HG03439 (cell line): ENCODE data around the gene AP5Z1.
A peak's percentile ranks its signal among the peaks of the same experiment; 100 is the strongest.

Experiments
- ATAC-seq: cut with Tn5 transposase; IDR thresholded peaks from one replicate; pipeline ENCODE4 v1.9.1; 2021; ENCODE audit warnings: mild to moderate bottlenecking, moderate library complexity; ENCODE audit not compliant: unreplicated experiment

AP5Z1 gene

DNA sequence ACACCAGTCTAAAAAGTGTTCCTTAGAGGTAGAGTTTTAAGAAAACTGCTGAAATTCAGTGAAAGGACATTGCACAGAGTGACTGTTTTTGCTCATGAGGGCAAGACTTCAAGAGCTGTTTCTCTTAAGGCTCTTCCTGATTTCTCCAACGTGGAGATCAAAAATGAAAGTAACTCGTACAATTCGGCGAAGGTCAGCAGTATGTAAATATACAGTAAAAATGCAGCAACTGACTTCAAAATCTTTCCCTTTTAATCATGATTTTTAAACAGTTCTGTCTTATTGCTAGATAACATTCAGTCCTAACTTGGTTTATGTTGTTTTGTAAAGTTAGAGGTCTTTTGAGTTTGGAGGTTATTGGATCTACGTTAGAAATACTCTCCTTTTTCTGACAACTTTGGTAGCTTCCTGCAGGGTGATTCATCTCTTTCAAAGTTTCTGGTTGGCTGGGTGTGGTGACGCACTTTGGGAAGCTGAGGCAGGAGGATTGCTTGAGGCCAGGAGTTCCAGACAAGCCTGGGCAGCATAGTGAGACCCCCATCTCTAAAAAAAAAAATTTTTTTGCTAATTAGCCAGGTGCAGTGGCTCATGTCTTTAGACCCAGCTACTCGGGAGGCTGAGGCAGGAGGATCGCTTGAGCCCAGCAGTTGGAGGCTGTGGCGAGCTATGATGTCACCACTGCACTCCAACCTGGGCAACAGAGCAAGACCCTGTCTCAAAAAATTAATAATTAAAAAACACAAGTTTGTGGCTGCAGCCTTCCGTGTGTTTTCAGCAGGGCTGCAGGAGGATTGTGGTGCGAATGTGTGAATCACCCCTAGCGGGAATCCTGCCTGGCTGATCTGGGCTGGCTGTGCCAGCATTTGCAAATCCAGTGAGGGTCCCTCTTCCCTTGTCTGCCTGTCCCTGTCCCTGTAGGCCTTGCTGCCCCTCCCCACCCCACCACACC, 29.2 kb upstream of the AP5Z1 start:
- no peak for ATAC-seq

DNA sequence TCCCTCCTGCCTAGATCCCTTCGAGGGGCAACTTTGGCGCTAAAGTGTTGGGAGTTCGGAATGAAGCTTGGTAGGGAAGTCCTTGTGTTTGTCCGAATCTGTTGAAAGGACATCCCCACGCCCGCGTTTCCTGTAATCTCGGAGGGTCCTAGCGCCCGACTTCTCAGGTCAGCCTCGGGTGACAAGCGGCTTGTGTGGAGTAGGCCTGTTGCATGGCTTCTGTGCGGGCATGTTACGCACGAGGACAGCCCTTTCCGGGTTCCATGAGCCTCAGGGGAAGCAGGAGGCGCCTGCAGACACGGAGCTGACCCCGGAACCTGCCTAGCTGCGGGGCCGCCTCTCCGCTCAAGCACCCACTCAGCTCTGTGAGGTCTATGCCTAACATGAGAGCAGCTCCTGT, 28.4 kb upstream of the AP5Z1 start:
- ATAC-seq: no peak

DNA sequence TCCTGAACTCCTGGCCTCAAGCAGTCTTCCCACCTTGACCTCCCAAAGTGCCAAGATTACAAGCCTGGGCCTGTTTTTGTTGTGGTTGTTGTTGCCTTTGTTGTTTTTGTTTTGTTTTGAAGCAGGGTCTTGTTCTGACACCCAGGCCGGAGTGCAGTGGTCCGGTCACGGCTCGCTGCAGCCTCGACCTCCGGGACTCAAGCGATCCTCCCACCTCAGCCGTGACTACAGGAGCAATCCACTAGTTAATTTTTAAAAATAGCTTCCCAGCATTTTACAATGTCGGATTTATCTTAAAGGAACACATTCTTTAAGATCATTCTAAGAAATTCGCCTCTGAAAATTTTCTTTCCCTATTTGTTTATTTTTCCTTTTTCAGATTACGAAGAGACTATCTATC, 27.7 kb upstream of the AP5Z1 start:
- no peak for ATAC-seq

DNA sequence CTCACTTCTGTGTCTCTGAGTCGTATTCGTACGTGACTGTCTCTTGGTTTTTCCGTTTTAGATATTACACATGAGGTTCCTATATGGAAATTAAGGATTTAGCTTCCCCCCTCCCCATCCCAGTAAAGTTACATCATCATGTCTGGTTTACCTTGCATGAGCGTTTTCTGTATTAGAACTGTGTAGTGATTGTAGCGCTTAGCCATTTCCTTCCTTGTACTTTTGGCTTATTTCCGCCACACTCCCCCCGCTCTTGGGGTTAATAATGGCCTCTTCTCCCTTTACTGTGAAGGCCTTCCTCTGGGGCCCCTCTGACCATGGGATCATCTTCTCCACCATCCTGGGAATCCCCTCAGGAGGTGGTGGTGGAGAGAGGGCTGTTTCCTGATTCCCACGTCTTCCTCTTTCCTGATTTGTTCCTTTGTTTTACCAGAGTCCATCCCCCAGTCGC, 27.2 kb upstream of the AP5Z1 start:
- ATAC-seq: no peak

DNA sequence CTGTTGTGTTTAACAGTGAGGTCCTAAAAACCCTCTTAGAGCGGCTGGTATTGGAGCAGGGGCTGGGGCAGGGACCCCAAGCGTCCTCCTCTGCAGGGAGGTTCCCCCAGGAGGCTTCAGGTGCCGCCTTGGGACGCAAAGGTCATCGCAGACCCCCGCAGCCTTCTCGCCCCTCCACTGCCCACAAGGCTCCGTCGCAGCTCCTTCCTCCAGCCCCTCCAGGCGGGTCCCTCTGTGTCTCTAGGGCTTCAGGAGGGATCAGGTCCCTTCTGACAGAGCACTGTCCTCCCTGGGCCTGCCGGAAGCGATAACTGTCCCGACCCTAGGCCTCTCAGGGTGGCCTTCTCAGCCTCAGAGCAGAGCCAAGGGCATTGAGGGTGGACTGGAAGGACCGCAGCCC, 26.1 kb upstream of the AP5Z1 start:
- ATAC-seq: no peak

DNA sequence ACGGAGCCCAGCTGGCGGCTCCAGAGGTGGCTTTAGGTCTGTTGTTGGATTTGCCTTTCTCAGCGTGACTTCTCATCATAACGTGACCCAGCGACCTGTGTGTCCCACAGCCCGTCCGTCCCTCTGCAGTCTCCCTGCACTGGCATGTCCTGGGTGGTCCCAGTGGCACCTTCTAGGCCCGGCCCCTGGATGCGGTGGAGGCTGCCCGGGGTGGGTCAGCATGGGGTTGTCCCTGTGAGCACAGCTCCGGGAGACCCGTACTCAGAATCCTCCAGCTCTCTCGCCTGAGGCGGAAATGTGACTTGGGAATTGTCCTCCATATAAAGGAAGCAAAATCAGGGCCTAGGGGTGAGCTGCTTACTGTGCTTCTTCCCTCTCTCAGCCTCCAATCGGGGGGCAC, 25.6 kb upstream of the AP5Z1 start:
- ATAC-seq: no peak

DNA sequence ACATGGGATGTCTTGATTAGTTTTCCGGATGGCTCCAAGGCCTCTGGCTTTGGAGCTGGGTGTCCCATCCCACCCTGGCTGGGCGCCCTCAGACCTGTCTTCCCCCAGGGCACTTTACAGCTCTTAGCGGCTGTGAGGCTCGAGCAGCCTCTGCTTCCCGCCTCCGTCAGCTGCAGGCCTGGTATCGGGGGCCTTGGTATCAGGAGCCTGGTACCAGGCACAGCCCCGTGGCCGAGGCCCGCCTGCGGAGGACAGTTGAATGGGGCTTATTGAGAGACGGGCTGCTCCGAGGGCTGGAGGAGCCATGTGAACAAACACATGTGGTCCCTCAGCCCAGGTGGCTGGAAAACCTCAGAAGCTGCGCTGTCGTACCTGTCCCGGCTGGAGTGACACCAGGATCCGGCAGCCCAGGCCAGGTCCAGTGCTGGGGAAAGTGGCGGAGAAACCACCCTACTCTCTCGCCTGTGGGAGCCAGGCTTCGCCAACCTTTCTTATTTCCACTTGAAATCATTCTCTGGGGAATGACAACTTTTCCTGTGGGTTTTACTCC, 23.9 kb upstream of the AP5Z1 start:
- ATAC-seq: no peak

DNA sequence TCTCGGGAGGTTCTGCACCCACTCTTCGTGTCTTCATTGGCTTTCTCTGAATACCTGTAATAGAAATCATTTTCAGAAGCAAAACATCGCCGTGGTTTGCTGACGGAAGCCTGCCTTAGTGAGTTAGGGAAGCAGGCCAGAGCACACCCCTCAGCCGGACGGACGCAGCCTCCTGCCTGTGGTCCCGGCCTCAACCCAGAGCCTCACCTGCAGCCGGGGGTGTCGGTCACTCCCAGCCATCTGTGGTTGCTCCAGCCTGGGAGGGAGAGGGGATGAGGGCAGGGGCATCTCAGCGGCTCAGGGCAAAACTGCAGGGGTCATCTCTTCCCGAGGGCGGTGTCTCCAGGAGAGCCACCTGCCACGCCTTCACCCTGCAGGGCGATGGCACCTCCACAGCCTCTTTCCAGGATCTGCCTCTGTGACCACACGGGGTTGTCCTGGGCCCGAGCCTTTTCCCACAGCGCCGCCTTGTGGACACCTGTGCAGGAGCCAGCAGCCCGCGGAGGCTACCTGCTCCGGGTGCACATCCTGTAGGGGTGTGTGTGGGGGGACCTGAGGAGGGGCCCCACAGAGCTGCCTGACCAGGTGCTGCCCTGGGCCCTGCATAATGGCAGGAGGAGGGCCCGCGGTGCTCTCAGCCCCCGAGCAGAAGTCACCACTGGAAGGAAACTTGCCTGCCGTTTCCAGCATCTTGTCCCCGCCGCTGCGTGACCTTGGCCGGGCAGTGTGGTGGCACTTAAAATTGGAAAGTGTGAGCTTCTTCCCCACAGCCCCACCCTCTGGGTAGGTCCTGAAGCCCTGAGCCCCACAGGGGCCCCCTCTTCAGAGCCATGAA, 21.6 kb upstream of the AP5Z1 start:
- peak; percentile 73 for ATAC-seq

DNA sequence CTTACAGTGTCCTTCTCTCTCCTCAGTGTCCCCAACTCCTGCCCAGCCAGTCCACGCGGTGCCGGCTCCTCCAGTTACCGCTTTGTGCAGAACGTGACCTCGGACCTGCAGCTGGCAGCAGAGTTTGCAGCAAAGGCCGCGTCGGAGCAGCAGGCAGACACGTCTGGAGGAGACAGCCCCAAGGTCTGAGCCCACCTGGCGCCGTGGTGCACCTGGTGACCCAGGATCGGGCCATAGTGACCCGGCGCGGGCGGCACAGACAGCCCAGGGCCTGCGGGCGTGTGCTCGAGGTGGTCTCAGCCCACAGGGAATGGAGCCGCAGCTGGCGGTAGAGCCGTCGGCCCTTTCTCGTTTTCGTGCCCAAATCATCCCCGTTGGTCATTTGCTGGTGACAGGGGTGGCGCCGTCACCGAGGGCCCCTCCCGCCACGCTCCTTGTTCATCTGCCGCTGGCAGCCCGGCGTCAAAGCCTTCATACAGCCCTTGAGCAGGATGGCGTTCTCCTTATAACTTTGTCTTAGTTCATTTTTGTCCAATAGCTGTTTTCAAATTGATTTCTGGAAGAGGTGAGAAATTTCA, 20.9 kb upstream of the AP5Z1 start:
- no peak for ATAC-seq

DNA sequence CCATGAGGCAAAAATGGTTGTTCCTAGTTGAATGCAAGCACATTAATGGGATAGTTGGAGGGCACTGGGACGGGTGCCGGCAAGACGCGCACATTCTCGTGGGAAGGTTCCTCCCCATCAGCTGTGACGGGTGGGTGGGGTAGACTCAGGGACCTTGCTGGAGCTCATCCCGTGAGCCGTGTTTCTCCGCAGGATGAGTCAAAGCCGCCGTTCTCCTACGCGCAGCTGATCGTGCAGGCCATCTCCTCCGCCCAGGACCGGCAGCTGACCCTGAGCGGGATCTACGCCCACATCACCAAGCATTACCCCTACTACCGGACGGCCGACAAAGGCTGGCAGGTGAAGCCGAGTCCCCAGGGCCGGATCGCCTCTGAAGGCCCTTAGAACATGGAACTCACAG, 20.4 kb upstream of the AP5Z1 start:
- ATAC-seq: no peak

DNA sequence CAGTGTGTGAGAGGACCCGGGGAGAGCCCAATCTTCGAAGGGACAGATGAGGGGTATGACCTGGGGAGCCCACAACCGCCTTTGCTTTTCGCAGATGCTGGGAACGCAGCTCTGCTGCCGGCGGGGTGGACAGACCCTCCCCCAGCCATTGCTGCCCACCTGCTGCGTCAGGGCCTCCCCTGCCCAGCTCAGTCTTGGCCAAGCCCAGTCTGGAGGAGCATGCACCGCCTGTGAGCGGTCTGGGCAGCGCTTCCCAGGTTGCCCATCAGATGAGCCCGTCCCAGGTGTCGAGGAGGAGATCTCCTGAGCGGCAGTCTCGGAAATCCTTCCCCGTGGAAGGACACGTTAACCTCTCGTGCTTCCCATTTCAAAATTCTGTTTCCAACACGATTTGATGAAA, 17.3 kb upstream of the AP5Z1 start:
- no peak for ATAC-seq

DNA sequence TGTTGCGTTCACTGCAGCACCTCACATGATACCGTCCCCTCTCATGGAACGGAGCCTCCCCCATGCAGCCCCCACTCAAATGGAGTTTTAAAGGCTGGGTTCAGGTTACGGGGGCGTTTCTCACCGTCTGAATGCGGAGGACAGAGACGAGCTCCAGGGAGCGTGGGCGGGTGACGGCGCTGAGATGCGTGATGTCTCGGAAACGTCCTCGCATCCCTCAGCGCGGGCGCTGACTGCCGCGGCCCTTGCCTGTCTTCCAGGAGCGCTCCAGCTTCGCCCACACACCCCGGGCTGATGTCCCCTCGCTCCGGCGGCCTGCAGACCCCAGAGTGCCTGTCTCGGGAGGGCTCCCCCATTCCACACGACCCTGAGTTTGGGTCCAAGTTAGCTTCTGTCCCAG, 16.6 kb upstream of the AP5Z1 start:
- no peak for ATAC-seq

DNA sequence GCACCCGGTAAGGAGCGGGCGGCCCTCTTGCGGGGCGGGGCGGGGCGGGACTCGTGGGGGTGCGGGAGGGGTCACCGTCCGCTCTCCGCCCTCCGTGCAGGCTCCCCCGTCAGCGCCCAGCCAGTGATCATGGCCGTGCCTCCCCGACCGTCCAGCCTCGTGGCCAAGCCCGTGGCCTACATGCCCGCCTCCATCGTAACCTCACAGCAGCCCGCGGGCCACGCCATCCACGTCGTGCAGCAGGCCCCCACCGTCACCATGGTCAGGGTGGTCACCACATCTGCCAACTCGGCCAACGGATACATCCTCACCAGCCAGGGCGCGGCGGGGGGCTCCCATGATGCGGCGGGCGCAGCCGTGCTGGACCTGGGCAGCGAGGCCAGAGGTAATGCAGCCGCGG, 16.2 kb upstream of the AP5Z1 start:
- ATAC-seq: no peak

DNA sequence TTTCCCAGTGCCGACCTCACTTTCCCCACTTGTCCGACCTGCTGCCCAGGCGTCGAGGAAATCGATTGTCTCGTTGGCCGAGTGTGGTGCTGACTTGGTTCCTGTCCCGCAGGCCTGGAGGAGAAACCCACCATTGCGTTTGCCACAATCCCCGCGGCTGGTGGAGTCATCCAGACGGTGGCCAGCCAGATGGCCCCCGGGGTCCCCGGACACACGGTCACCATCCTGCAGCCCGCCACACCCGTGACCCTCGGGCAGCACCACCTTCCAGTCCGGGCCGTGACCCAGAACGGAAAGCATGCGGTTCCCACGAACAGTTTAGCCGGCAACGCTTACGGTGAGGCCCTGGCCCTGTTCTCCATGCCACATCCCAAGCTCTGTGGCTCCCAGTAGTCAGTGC, 14.5 kb upstream of the AP5Z1 start:
- no peak for ATAC-seq

DNA sequence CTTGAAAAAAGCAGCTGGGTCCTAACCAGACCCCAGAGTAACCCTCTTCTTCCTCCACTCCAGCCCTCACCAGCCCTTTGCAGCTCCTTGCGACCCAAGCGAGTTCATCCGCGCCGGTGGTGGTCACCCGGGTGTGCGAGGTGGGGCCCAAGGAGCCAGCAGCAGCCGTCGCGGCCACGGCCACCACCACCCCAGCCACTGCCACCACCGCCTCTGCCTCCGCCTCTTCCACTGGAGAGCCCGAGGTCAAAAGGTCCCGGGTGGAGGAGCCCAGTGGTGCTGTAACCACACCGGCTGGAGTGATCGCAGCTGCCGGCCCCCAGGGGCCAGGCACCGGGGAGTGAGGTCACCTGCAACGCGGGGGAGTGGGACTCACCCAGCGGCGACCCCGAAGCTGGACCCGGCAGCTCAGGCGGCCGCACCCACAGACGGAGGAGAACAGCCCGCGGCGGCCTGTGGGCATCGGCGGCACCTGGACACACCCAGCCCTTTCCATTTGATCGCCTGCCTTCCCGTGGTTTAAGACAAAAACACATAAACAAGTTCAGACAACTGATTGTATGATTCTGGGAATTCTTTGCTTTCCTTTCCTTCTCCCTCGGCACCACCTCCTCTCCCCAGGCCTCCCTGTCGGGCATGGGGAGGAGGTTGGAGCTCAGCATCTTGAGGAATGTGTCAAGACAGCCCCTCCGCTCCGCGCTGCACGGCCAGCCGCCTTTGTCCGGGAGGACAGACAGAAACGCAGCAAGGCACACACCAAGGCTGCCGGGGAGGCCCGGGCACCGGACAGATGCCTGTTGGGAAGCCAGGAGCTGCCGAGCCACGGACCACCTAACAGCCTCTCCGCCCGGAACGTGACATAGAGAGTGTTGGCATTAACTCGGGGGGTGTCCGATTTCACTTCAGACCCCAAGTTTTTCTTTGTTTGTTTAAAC, 13.0 kb upstream of the AP5Z1 start:
- ATAC-seq: no peak

DNA sequence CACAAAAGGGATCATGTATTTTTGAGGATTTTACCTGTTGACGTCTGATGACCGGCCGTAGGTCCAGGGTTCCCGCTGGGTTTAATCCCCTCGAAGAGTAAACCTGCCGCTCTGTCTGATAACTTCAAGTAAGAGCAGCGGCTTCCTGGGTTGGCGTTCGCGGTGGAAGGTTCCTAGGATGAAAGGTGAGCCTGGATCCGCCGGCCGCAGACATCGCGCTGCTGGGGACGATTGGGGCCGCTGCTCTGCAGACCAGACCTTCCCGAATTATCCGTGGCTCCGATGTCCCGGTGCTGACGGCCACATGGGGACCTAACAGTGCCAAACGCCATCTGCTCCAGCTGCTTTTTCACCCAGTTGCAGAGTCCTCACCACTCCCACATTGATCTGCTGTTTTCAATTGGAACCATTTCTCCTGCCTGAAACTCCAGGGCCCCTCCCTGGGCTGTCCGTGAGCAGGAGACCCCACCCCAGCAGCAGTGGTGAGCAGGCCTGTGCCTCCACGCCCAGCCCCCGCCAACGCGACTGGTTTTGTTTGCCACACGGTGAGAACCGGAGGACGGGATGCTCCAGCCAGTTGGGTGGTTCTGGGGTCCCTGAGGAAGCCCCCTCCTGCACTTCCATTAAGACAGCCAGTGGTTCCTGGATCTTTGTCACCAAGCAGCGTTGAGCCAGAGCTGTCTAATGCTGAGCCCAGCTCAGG, 12.2 kb upstream of the AP5Z1 start:
- no peak for ATAC-seq

DNA sequence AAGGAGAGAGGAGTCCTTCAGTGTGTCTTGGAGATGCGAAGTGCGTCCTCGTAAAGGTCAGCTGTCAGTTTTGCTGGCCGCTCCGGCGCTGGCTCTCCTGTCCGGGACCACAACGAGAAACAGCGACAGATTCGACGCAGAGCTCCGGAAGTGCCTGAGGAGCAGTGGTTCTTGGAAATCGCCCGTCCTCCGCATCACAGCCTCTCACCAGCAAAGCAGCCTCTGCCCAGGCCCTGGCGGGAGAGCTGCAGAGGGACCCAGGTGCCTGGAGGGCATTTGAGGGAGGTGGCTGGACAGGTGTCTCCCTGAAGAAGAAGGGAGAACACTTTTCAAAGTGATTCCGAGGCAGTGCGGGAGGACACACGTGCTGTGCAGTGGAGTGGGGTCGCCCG, 11.6 kb upstream of the AP5Z1 start:
- no peak for ATAC-seq

DNA sequence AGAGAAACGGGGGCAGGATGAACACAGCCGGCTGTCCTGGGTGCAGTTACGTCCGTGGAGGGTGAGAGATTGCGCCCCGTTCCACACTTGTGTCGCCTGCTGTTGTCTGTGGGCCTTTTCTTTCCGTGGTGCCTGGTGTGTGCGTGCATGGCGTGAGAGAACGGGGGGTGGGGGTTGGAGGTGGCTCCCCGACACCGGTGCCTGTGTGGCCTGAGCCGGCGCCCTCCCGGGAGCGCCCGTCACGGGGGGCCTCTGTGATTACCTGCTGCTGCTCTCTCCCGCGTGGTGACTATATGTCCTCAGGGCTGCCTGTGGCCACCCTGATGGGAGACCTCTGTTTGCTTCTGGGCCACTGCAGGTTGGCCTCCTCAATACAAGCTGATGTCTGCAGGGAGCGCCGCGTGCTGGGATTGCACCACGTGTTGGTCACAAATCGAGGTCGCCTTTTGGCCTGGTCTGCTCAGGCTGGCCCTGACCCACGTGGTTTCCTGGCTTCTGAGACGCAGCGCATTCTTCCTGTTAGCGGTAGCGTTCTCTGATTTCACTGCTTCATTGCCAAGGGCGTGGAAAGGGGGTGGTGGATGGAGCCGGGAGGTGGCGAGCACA, 10.9 kb upstream of the AP5Z1 start:
- ATAC-seq: no peak

DNA sequence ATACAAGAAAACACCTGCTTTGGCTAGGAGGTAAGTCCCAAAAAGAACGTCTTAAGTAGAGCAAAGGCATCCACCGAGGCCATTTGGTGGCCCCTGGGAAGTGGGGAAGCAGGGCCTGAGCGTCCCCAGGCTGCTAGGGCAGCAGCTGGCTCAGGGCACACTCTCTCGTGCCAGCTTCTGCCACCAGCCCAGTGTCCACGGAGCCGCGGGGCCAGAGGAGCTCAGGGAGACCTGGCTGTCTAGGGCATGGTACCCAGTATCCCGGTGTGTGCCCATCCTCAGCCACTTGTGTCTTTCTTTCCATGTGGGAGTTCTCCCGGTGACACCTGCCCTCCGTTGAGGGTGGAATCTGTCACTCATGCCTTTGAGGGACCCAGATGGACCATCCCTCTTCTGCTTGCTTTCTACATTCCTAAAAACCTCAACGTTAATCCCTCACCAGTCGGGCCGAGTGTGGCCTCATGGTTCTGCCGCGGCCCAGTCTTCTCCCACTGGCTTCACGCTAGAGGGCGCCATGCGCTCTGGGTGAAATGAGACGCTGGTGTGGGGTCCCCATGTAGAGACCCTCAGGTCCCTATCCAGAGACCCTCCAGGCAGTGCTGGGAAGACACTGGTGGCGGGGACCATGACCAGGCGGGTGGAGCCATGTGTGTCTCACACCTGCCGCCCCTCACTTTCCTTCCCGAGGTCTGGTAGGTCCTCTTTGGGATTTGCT, 9.5 kb upstream of the AP5Z1 start:
- no peak for ATAC-seq
